NCI-H1930 (cell line): ENCODE measurements around the gene CRNKL1.
"Not testable (repeated sequence)": the region's sequence is repeated elsewhere in the genome, so short reads cannot be mapped to it uniquely, and the experiment has no call there.

Experiments
- DNase-seq, 2 experiments: peaks; one replicate each; lab custom pipeline; 2025; lab: John Stamatoyannopoulos, UW

Gene CRNKL1

DNA sequence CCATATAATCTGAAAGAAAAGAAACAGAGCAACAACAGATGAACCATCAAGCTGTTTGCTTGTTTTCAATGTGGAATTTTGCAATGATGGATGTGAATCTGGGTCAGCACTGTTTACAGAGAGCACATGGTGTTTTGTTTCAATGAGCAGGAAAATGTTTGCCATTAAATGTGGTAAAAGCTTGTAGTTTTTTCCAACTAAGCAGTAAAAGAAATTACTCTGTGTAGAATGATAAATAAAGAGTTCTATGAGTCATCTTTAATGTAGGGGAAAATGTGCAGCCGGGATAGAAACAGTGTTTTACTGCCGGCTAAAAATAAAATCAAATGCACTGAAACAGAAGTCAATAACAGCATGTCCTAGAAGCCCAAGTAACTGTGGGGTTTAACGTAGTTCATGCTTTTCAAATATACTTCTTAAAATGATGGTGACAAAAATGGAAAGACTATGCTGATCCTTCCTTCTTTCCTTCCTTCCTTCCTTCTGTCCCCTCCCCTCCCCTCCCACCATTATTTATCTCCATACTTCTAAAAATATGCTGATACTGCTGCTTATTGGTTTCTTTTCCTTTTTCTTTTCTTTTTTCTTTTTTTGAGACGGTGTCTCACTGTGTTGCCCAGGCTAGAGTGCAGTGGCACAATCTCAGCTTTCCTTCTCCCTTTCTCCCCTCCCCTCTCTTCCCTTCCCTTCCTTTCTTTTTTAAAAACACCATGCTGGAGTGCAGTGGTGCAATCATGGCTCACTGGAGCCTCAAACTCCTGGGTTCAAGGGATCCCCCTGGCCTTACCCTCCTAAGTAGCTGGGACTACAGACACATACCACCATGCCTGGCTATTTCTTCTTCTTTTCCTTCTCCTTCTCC lies 41.4 kb downstream of the CRNKL1 start:
- DNase-seq: peak in 1 of 2 experiments; percentile 74

GRCh38 chr20:20009784-20010253 lies 42.4 kb downstream of the CRNKL1 start:
- DNase-seq: no peak

- DNase-seq: no peak
These were observed 46.9 kb downstream of the CRNKL1 start for GRCh38 chr20:20005342-20005741.

GRCh38 chr20:20003955-20004322 lies 48.3 kb downstream of the CRNKL1 start:
- not testable (repeated sequence) for DNase-seq

GRCh38 chr20:20003031-20003954 lies 49.0 kb downstream of the CRNKL1 start:
- DNase-seq: no peak

- DNase-seq: no peak
These were observed 49.9 kb downstream of the CRNKL1 start for GRCh38 chr20:20002101-20002998.

GRCh38 chr20:20000211-20000968 lies 51.9 kb downstream of the CRNKL1 start:
- no peak for DNase-seq

DNA sequence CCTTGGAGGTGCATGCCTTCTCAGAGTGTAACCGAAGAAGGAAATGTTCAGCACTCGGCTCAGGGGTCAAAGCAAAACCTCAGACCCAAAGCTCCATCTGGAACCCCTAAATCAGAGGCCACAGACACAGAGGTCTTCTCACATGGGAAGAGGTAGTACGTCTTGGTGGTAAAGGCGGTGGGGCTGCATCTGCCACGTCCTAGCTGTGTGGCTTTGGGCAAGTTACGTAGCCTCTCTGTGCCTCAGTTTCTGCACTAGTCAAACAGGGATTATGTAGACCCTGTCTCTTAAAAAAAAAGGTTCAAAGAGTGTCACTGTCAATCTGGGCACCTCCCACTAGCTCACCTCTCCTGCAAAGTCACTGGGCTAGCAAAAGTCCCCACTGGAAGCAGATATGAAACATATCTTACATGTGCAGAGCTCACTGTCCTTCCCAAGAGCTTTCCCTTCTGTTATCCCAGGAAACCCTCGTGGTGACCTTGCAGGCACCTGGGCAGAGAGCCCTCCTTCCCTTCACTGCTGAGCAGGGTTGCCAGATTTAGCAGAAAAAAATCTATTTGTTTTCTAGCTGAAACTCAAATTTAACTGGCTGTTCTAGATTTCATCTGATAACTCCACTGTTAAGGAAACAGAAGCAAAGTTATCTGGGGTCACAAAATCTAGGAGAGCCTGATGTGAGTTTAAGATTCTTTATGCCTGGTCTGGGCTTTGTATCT lies 53.1 kb downstream of the CRNKL1 start:
- DNase-seq: no peak

DNA sequence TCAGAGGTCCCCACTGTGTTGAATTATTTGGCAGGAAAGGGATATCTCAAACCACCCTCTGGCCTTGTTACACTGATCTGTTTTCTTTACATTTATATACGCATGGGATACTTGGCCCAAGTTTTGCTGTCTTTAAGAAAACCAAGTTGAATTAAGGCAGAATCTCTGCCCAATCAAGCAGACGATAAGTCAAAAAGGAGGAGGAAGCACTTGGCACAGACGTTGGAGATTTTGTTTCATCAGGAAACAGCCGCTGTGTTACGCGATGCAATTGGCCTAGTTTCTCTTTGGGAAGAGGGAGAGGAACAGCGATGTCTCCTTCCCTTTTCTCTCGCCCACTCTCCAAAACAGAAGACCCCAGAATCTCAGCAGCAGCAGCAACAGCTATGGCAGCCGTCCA lies 55.3 kb downstream of the CRNKL1 start:
- no peak for DNase-seq

GRCh38 chr20:19996222-19996621 lies 56.0 kb downstream of the CRNKL1 start:
- no peak for DNase-seq

DNA sequence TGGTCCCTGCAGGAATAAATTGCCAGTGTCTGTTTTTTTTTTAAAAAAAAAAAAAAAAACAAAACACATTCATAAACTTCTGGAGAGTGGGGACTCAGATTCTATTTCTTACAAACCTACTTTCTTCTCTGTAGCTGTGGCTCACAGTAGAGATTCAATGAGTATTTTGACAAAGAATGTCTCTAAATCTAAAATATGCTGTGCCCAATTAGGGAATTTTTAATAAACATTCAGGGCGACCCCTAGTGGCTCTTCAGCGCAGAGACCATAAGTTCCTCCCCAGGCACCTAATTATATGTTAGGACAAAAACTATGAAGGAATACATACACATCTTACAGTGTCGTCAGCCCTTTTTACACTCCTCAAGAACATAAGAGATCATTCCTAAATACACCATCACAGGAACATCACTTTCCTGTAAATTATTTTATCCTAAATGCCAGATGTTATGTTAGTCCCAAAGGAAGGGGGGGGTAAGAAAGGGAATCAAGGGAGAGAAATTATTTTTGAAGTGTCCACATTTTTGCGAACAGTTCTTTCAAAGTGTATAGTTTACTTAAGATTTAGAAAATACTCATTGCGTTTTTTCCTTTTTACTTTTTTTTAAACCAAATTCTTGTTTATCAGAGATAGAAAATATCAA lies 56.9 kb downstream of the CRNKL1 start:
- peak; percentile 19 to 38 for DNase-seq

GRCh38 chr20:19993958-19994669 lies 58.2 kb downstream of the CRNKL1 start:
- no peak for DNase-seq

DNA sequence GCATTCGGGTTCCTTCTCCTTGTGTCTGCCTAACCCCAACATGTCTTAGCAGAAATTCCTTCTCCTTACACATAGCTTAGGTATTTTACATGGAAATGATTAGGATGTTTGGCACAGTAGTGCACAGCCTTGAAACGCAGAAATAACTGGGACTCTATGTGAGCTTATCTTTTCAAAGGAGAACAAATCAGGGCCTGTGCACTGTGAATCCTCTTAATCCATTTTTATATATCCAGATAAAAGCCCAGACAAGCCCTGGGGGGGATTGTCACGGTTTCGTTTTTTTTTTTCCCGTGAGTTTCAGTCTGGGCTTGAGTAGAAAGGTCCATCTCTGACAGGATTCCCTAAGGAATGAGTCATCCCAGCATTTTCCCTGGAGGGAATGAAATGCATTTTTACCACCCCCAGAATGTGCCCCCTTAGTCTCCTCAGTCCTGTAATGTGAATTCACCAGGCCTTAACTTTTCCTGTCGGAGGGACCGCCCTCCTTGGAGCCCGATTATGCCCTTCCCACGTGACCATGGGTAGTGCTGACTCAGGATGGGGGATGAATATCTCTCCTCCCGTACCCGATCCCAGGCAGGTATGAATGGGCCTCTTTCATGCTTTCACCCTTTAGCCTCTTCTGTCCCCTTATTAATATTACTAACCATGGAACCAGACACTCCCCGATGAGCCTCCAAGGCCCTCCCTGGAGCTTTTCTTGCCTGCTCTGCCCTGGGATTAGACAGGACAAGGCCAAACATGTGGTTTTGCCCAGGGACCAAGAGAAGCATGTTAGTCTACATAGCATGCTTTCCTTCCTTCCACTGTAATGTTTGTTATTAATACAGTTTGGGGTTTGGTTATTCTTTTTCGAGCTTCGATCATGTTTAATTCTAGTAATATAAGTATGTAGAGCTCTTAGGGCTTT lies 59.0 kb downstream of the CRNKL1 start:
- DNase-seq: no peak

DNA sequence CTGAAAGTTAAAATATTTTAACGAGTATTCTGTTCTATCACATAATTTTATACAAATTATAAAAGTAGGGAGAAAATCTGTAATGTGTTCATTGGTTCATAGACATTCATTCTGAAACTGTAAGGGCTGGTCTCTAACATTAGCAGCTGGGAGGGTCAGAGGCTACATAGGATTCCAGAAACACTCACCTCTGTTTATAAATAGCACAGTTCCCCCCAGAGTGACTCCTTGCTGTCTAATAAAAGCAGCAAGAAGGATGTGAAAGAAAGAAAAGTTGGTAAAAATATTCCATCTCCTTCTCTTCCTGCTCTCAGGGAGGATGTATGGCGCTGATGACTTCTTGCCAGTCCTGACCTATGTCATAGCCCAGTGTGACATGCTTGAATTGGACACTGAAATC lies 60.4 kb downstream of the CRNKL1 start:
- no peak for DNase-seq

DNA sequence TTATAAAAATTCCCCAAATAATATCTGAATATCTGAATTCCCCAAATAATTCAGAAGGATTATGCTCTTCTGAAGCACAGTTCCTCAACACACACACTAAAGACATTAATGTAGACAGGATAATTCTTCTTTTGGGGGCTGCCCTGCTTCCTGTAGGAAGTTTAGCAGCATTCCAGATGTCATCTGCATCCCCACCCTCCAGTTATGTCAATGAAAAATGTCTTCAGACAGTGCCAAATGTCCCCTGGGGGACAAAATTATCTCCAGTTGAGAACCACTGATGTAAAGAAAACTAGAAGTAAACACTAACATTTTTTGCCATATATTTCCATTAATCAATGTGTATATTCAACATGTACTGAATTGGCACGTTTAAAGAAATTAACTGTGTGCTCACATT lies 61.0 kb downstream of the CRNKL1 start:
- DNase-seq: no peak

- DNase-seq: no peak
These were observed 61.4 kb downstream of the CRNKL1 start for GRCh38 chr20:19990850-19991249.

DNA sequence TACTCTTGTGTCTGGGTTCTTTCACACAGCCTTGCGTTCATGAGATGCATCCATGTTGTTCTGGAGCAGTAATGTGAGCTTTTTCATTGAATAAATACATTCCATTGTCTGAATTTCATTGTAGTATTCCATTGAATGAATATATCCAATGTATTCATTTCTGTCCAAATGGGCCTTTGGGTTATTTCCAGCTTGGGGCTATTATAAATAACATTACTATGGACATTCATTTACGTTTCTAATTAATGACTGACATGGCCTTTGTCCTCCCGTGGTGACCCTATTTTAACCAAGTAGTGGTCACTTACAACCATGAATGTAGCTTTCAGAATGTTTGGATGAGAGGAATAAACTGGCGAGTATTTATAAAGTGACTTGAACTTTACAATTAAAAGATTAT lies 65.2 kb downstream of the CRNKL1 start:
- no peak for DNase-seq

- no peak for DNase-seq
These were observed 65.8 kb downstream of the CRNKL1 start for GRCh38 chr20:19986419-19986818.
